Trophoblast cell (in vitro differentiated cells and primary cell): ENCODE data around the gene SLC27A4.

Experiments
- DNase-seq, 2 donors: peaks; one replicate each; pipeline ENCODE4 v3.0.0-alpha.2; 2016
- H2AFZ ChIP-seq: 2 replicates; pipeline ENCODE4 v1.6.1; 2013; ENCODE audit warnings: low read length, moderate library complexity, mild to moderate bottlenecking; ENCODE audit not compliant: insufficient read depth, poor library complexity
- H2AK5ac ChIP-seq: 2 replicates; pipeline ENCODE4 v1.6.1; 2013; ENCODE audit warnings: mild to moderate bottlenecking, low read length
- H2BK120ac ChIP-seq: 2 replicates; pipeline ENCODE4 v1.6.1; 2013; ENCODE audit warnings: low read length, mild to moderate bottlenecking, moderate library complexity; ENCODE audit not compliant: insufficient read depth, poor library complexity
- H2BK12ac ChIP-seq: 2 replicates; pipeline ENCODE4 v1.6.1; 2013; ENCODE audit warnings: mild to moderate bottlenecking, low read length, moderate library complexity
- H2BK5ac ChIP-seq: 2 replicates; pipeline ENCODE4 v1.6.1; 2013; ENCODE audit warnings: low read length, low read depth, moderate library complexity, mild to moderate bottlenecking; ENCODE audit not compliant: poor library complexity
- H3K14ac ChIP-seq: 2 replicates; pipeline ENCODE4 v1.6.1; 2013; ENCODE audit warnings: mild to moderate bottlenecking, low read length
- H3K18ac ChIP-seq: 2 replicates; pipeline ENCODE4 v1.6.1; 2013; ENCODE audit warnings: mild to moderate bottlenecking, low read length
- H3K23ac ChIP-seq: 2 replicates; pipeline ENCODE4 v1.6.1; 2013; ENCODE audit warnings: low read length
- H3K27ac ChIP-seq: 2 replicates; pipeline ENCODE4 v1.5.1; 2013; ENCODE audit warnings: low read depth, mild to moderate bottlenecking, inconsistent platforms, low read length, moderate library complexity
- H3K27me3 ChIP-seq: 2 replicates; pipeline ENCODE4 v1.6.1; 2013; ENCODE audit warnings: inconsistent platforms, mild to moderate bottlenecking, low read length, moderate library complexity; ENCODE audit not compliant: insufficient read depth
- H3K36me3 ChIP-seq, 2 experiments: 1 replicate in 1 of 2; 2 replicates in 1 of 2; pipeline ENCODE4 v1.6.1; 2013; ENCODE audit warnings: low read length in 2 of 2, mild to moderate bottlenecking in 2 of 2, moderate library complexity in 1 of 2; ENCODE audit not compliant: insufficient read depth in 2 of 2, control insufficient read depth in 1 of 2
- H3K4ac ChIP-seq: 2 replicates; pipeline ENCODE4 v1.6.1; 2013; ENCODE audit warnings: low read depth, mild to moderate bottlenecking, low read length, moderate library complexity
- H3K4me1 ChIP-seq, 2 experiments: 1 replicate in 1 of 2; 2 replicates in 1 of 2; pipeline ENCODE4 v1.6.1; 2013; ENCODE audit warnings: low read length in 2 of 2, mild to moderate bottlenecking in 2 of 2, moderate library complexity in 1 of 2; ENCODE audit not compliant: insufficient read depth in 2 of 2, control insufficient read depth in 1 of 2
- H3K4me2 ChIP-seq: 2 replicates; pipeline ENCODE4 v1.6.1; 2013; ENCODE audit warnings: inconsistent platforms, mild to moderate bottlenecking, low read length, moderate library complexity
- H3K4me3 ChIP-seq: 2 replicates; pipeline ENCODE4 v1.5.1; 2013; ENCODE audit warnings: mild to moderate bottlenecking, low read depth, low read length, inconsistent platforms
- H3K79me1 ChIP-seq: one replicate; pipeline ENCODE4 v1.6.1; 2013; ENCODE audit warnings: low read length
- H3K79me2 ChIP-seq: 2 replicates; pipeline ENCODE4 v1.6.1; 2013; ENCODE audit warnings: low read length, mild to moderate bottlenecking; ENCODE audit not compliant: control insufficient read depth, insufficient read depth, poor library complexity
- H3K9ac ChIP-seq: 2 replicates; pipeline ENCODE4 v1.6.1; 2013; ENCODE audit warnings: mild to moderate bottlenecking, low read length
- H3K9me3 ChIP-seq: 2 replicates; pipeline ENCODE4 v1.6.1; 2013; ENCODE audit warnings: low read depth, mild to moderate bottlenecking, control low read depth, inconsistent platforms, low read length; ENCODE audit not compliant: insufficient read depth
- H4K12ac ChIP-seq: 2 replicates; pipeline ENCODE4 v1.6.1; 2013; ENCODE audit warnings: low read depth, mild to moderate bottlenecking, low read length, moderate library complexity
- H4K8ac ChIP-seq: 2 replicates; pipeline ENCODE4 v1.6.1; 2013; ENCODE audit warnings: low read depth, mild to moderate bottlenecking, low read length, moderate library complexity
- H4K91ac ChIP-seq: one replicate; pipeline ENCODE4 v1.6.1; 2013; ENCODE audit warnings: low read depth, mild to moderate bottlenecking, low read length, moderate library complexity
- WGBS: extraction: QIAGEN DNeasy Blood & Tissue Kit; methylation state at CpG from one replicate; pipeline ENCODE4 v1.1.7; 2013; ENCODE audit warnings: missing lambda C conversion rate; ENCODE audit not compliant: insufficient read length, insufficient coverage; ENCODE audit errors: extremely low coverage; 5-methylcytosine and 5-hydroxymethylcytosine counted together

The SLC27A4 gene

GRCh38 chr9:128304136-128304970 lies 36.0 kb upstream of the SLC27A4 start:
- Histone ChIP-seq H2AK5ac (no peak overlapping the region), H3K36me3 (peaks cover 5 to 8% of the 10 kb centered on the region in 2 experiments), H2BK12ac (no peak overlapping the region), H2AFZ (no peak overlapping the region), H3K4me3 (no peak overlapping the region), H4K91ac (no peak overlapping the region), H3K18ac (no peak overlapping the region), H2BK5ac (no peak overlapping the region), H3K4me1 (peaks cover 0 to 2% of the 10 kb centered on the region in 2 experiments), H2BK120ac (no peak overlapping the region), H3K23ac (no peak overlapping the region), H3K9ac (no peak overlapping the region), H3K27ac (no peak overlapping the region), H3K79me1 (no peaks in the 10 kb centered on the region), H3K27me3 (no peaks in the 10 kb centered on the region), H3K79me2 (no peaks in the 10 kb centered on the region), H3K4ac (no peak overlapping the region), H3K9me3 (peaks cover 2% of the 10 kb centered on the region), H3K14ac (no peak overlapping the region), H4K12ac (no peak overlapping the region), H4K8ac (no peak overlapping the region), H3K4me2 (no peak overlapping the region)
- DNase-seq: peak in 1 of 2 donors; percentile 24
- no CpG with 5 or more reads among the region's 9 CpGs for WGBS

- no peak overlapping the region for H2AFZ ChIP-seq
- no peak overlapping the region for H3K27ac ChIP-seq
- H3K18ac ChIP-seq: no peak overlapping the region
- no peak overlapping the region for H4K12ac ChIP-seq
- no peak overlapping the region for H3K4me2 ChIP-seq
- no peak overlapping the region for H3K9ac ChIP-seq
- H3K4ac ChIP-seq: no peak overlapping the region
- H4K91ac ChIP-seq: no peak overlapping the region
- no peak overlapping the region for H3K14ac ChIP-seq
- H3K36me3 ChIP-seq: peaks cover 11 to 14% of the 10 kb centered on the region in 2 experiments
- no peak overlapping the region for H2BK5ac ChIP-seq
- no peak overlapping the region for H3K4me3 ChIP-seq
- H2BK120ac ChIP-seq: no peak overlapping the region
- no CpG with 5 or more reads among the region's 5 CpGs for WGBS
- no peaks in the 10 kb centered on the region for H3K79me1 ChIP-seq
- no peak for DNase-seq
- peaks cover 2% of the 10 kb centered on the region for H3K9me3 ChIP-seq
- H2AK5ac ChIP-seq: no peak overlapping the region
- H3K23ac ChIP-seq: no peak overlapping the region
- H3K27me3 ChIP-seq: no peaks in the 10 kb centered on the region
- H3K4me1 ChIP-seq: peaks cover 0 to 2% of the 10 kb centered on the region in 2 experiments
- no peak overlapping the region for H4K8ac ChIP-seq
- no peaks in the 10 kb centered on the region for H3K79me2 ChIP-seq
- no peak overlapping the region for H2BK12ac ChIP-seq
These were observed 35.4 kb upstream of the SLC27A4 start for GRCh38 chr9:128304971-128305288.

- Histone ChIP-seq H3K18ac (no peak overlapping the region), H4K8ac (no peak overlapping the region), H3K27me3 (no peaks in the 10 kb centered on the region), H2BK120ac (no peak overlapping the region), H3K9me3 (peaks cover 2% of the 10 kb centered on the region), H4K91ac (no peak overlapping the region), H2BK5ac (no peak overlapping the region), H2AK5ac (no peak overlapping the region), H2BK12ac (no peak overlapping the region), H3K36me3 (peaks cover 39 to 41% of the 10 kb centered on the region in 2 experiments), H3K4me1 (peaks cover 0 to 2% of the 10 kb centered on the region in 2 experiments), H3K23ac (no peak overlapping the region), H3K79me1 (no peaks in the 10 kb centered on the region), H3K79me2 (no peaks in the 10 kb centered on the region), H3K4ac (no peak overlapping the region), H3K27ac (no peak overlapping the region), H2AFZ (no peak overlapping the region), H3K4me3 (no peak overlapping the region), H3K4me2 (no peak overlapping the region), H4K12ac (no peak overlapping the region), H3K9ac (no peak overlapping the region), H3K14ac (no peak overlapping the region)
- no CpG with 5 or more reads among the region's 16 CpGs for WGBS
- DNase-seq: no peak
These were observed 30.8 kb upstream of the SLC27A4 start for GRCh38 chr9:128309551-128309950.

- no peaks in the 10 kb centered on the region for H3K27me3 ChIP-seq
- no peak overlapping the region for H3K18ac ChIP-seq
- no peak overlapping the region for H2BK120ac ChIP-seq
- no peak overlapping the region for H3K4ac ChIP-seq
- no peak overlapping the region for H2AFZ ChIP-seq
- no peak overlapping the region for H3K27ac ChIP-seq
- no peak overlapping the region for H3K4me3 ChIP-seq
- peak overlapping the region; percentile 2 for H4K12ac ChIP-seq
- WGBS: no CpG with 5 or more reads among the region's 10 CpGs
- peaks cover 43 to 47% of the 10 kb centered on the region in 2 experiments for H3K36me3 ChIP-seq
- H4K91ac ChIP-seq: no peak overlapping the region
- no peak overlapping the region for H3K9ac ChIP-seq
- no peak overlapping the region for H2AK5ac ChIP-seq
- no peak overlapping the region for H2BK12ac ChIP-seq
- no peaks in the 10 kb centered on the region for H3K9me3 ChIP-seq
- DNase-seq: no peak
- no peaks in the 10 kb centered on the region for H3K79me1 ChIP-seq
- H3K4me1 ChIP-seq: peaks cover 0 to 2% of the 10 kb centered on the region in 2 experiments
- no peaks in the 10 kb centered on the region for H3K79me2 ChIP-seq
- no peak overlapping the region for H2BK5ac ChIP-seq
- H3K14ac ChIP-seq: no peak overlapping the region
- no peak overlapping the region for H3K4me2 ChIP-seq
- H4K8ac ChIP-seq: no peak overlapping the region
- no peak overlapping the region for H3K23ac ChIP-seq
These were observed 29.9 kb upstream of the SLC27A4 start for GRCh38 chr9:128310461-128310860.
